SK-N-SH (cell line): ENCODE results near the gene SCAPER. TPM values are rescaled to one million over a fixed set of nuclear protein-coding genes. Genes with fewer than 3 reads are reported as not detected.

Experiments used
- CTCF ChIA-PET: fragments of 300-600, 350-600 bp; formaldehyde crosslinking; extraction: SDS; loops from one replicate; lab custom pipeline; 2021; lab: Yijun Ruan, JAX
- POLR2A ChIA-PET: fragments of 350-600 bp; sonication (Branson Sonifier 250); formaldehyde crosslinking; extraction: SDS; loops from one replicate; lab custom pipeline; 2020; ENCODE audit warnings: antibody characterized with exemption, inconsistent platforms; lab: Yijun Ruan, JAX
- DNase-seq: peaks from one replicate; pipeline ENCODE4 v3.0.0; 2012
- H2AFZ ChIP-seq: fragments of 200-600 bp; sonication (generic); 2 replicates; pipeline ENCODE4 v1.8.1; 2016; ENCODE audit warnings: antibody characterized with exemption, mild to moderate bottlenecking, low read depth
- H3F3A ChIP-seq: fragments of 200-600 bp; sonication (generic); replicated peaks from 2 replicates; pipeline ENCODE3; 2016; ENCODE audit warnings: antibody characterized with exemption, mild to moderate bottlenecking; ENCODE audit not compliant: insufficient read depth
- H3K27ac ChIP-seq, 2 experiments: fragments of 200-500 bp in 1 of 2; fragments of 200-600 bp in 1 of 2; sonication (Bioruptor generic) in 1 of 2; sonication (generic), shearing (Covaris generic) in 1 of 2; 2 replicates each; pipeline versions ENCODE4 v1.5.1 to v1.6.1; 2014 to 2016; ENCODE audit warnings: low read depth in 2 of 2, inconsistent platforms in 1 of 2, low read length in 1 of 2, mild to moderate bottlenecking in 1 of 2, mixed read lengths in 1 of 2
- H3K27me3 ChIP-seq: fragments of 200-600 bp; sonication (generic), shearing (Covaris generic); 2 replicates; pipeline ENCODE4 v1.6.1; 2016; ENCODE audit warnings: mixed run types; ENCODE audit not compliant: insufficient read depth
- H3K36me3 ChIP-seq, 2 experiments: fragments of 200-500 bp in 1 of 2; fragments of 200-600 bp in 1 of 2; sonication (Bioruptor generic) in 1 of 2; sonication (generic) in 1 of 2; replicated peaks in 1 of 2; 2 replicates each; pipeline versions ENCODE3 to v1.5.1; 2014 to 2016; ENCODE audit warnings: low read length in 1 of 2, mild to moderate bottlenecking in 1 of 2; ENCODE audit not compliant: insufficient read depth in 2 of 2, control insufficient read depth in 1 of 2
- H3K4me1 ChIP-seq, 2 experiments: fragments of 200-500 bp in 1 of 2; fragments of 200-600 bp in 1 of 2; sonication (Bioruptor generic) in 1 of 2; sonication (generic), shearing (Covaris generic) in 1 of 2; 2 replicates each; pipeline versions ENCODE4 v1.5.1 to v1.6.1; 2014 to 2016; ENCODE audit warnings: low read depth in 1 of 2, low read length in 1 of 2, mixed run types in 1 of 2; ENCODE audit not compliant: insufficient read depth in 2 of 2, control insufficient read depth in 1 of 2
- H3K4me2 ChIP-seq: fragments of 200-600 bp; sonication (generic), shearing (Covaris generic); 2 replicates; pipeline ENCODE4 v1.6.1; 2017; ENCODE audit warnings: mixed run types
- H3K4me3 ChIP-seq, 2 experiments: fragments of 200-500 bp in 1 of 2; fragments of 200-600 bp in 1 of 2; sonication (Bioruptor generic) in 1 of 2; sonication (generic), shearing (Covaris generic) in 1 of 2; 2 replicates each; pipeline versions ENCODE4 v1.5.1 to v1.8.1; 2014 to 2016; ENCODE audit warnings: low read depth in 2 of 2, inconsistent platforms in 1 of 2, low read length in 1 of 2, mild to moderate bottlenecking in 1 of 2, mixed read lengths in 1 of 2, moderate library complexity in 1 of 2
- H3K79me2 ChIP-seq: fragments of 200-600 bp; sonication (generic); 2 replicates; pipeline ENCODE4 v1.8.1; 2017; ENCODE audit warnings: mild to moderate bottlenecking; ENCODE audit not compliant: insufficient read depth
- H3K9ac ChIP-seq: fragments of 200-600 bp; sonication (generic); 2 replicates; pipeline ENCODE4 v1.6.1; 2017; ENCODE audit warnings: mixed run types
- H3K9me2 ChIP-seq: fragments of 200-600 bp; sonication (generic); 2 replicates; pipeline ENCODE4 v1.6.1; 2017; ENCODE audit warnings: mixed run types
- H3K9me3 ChIP-seq: fragments of 200-600 bp; sonication (generic); 2 replicates; pipeline ENCODE4 v1.6.1; 2017; ENCODE audit warnings: mixed run types, mild to moderate bottlenecking, moderate library complexity
- H4K20me1 ChIP-seq: fragments of 200-600 bp; sonication (generic); 2 replicates; pipeline ENCODE4 v1.6.1; 2017; ENCODE audit warnings: mild to moderate bottlenecking, mixed run types; ENCODE audit not compliant: insufficient read depth
- CTCF ChIP-seq: fragments of 200-600 bp; sonication (generic); IDR thresholded peaks from 2 replicates; pipeline ENCODE4 v1.6.1; 2017; ENCODE audit warnings: antibody characterized with exemption, mild to moderate bottlenecking, moderate library complexity
- EP300 ChIP-seq, 2 experiments: IDR thresholded peaks; 2 replicates each; pipeline versions ENCODE4 v1.4.0 to v1.6.1; 2012; ENCODE audit warnings: borderline replicate concordance in 1 of 2, low read depth in 1 of 2, low read length in 1 of 2
- EZH2phosphoT487 ChIP-seq: fragments of 200-600 bp; sonication (generic); IDR thresholded peaks from 2 replicates; pipeline ENCODE4 v1.6.1; 2017; ENCODE audit warnings: low read depth, mixed run types, mild to moderate bottlenecking, antibody characterized with exemption, moderate library complexity, borderline replicate concordance
- FOSL2 ChIP-seq: IDR thresholded peaks from 2 replicates; pipeline ENCODE4 v1.4.0; 2012; ENCODE audit warnings: low read depth, mild to moderate bottlenecking, moderate library complexity, borderline replicate concordance
- FOXM1 ChIP-seq: IDR thresholded peaks from 2 replicates; pipeline ENCODE4 v1.4.0; 2012; ENCODE audit warnings: low read depth, mild to moderate bottlenecking
- MAX ChIP-seq: IDR thresholded peaks from 2 replicates; pipeline ENCODE4 v1.4.0; 2012; ENCODE audit warnings: low read depth
- NFIC ChIP-seq: IDR thresholded peaks from 2 replicates; pipeline ENCODE4 v1.4.0; 2012; ENCODE audit warnings: borderline replicate concordance
- NRF1 ChIP-seq: IDR thresholded peaks from 2 replicates; pipeline ENCODE4 v1.6.1; 2012; ENCODE audit warnings: low read depth, mild to moderate bottlenecking, low read length
- POLR2AphosphoS5 ChIP-seq: IDR thresholded peaks from 2 replicates; pipeline ENCODE4 v1.6.1; 2012; ENCODE audit warnings: low read depth, low read length
- RCOR1 ChIP-seq: fragments of 150-350 bp; IDR thresholded peaks from 2 replicates; pipeline ENCODE4 v1.6.1; 2017; ENCODE audit warnings: antibody characterized with exemption, low read length
- REST ChIP-seq: IDR thresholded peaks from 2 replicates; pipeline ENCODE4 v1.6.1; 2012; ENCODE audit warnings: mild to moderate bottlenecking, low read depth, low read length, moderate library complexity
- RFX5 ChIP-seq: IDR thresholded peaks from 2 replicates; pipeline ENCODE4 v1.6.1; 2012; ENCODE audit warnings: mild to moderate bottlenecking, improper control_type of control experiment, low read length
- SIN3A ChIP-seq: IDR thresholded peaks from 2 replicates; pipeline ENCODE4 v1.6.1; 2012; ENCODE audit warnings: low read depth, mild to moderate bottlenecking, low read length, moderate library complexity, borderline replicate concordance
- SMC3 ChIP-seq: IDR thresholded peaks from 2 replicates; pipeline ENCODE4 v1.6.1; 2012; ENCODE audit warnings: low read depth, low read length, improper control_type of control experiment
- TCF12 ChIP-seq: IDR thresholded peaks from 2 replicates; pipeline ENCODE4 v1.4.0; 2012
- TEAD4 ChIP-seq: IDR thresholded peaks from 2 replicates; pipeline ENCODE4 v1.4.0; 2012; ENCODE audit warnings: mild to moderate bottlenecking, borderline replicate concordance; ENCODE audit not compliant: insufficient read depth
- WGBS: methylation state at CpG from one replicate; pipeline ENCODE4 v1.1.6; 2017; ENCODE audit warnings: low lambda C conversion rate; 5-methylcytosine and 5-hydroxymethylcytosine counted together
- polyA plus RNA-seq, 3 experiments: library from polyadenylated mRNA; depleted of rRNA; stranded (reverse); fragments of >200 nt; gene quantifications; 2 replicates each; pipeline ENCODE4 v1.2.3, GENCODE V29; 2012

Gene SCAPER
- polyA plus RNA-seq, 1 of the 3 experiments (the other 2 are of a cell fraction), result 1.8 TPM

GRCh38 chr15:76358453-76358852, 546.7 kb downstream of the SCAPER start:
- H3K27me3 ChIP-seq, result no peaks in the 10 kb centered on the region
- ChIA-PET POLR2A (no interaction called here), CTCF (no interaction called here)
- no peak for DNase-seq
- no peaks in the 10 kb centered on the region for H3K9me3 ChIP-seq
- no peaks in the 10 kb centered on the region for H4K20me1 ChIP-seq
- H3K4me1 ChIP-seq, result no peaks in the 10 kb centered on the region
- no peak overlapping the region for H3K27ac ChIP-seq
- TF ChIP-seq NFIC (no peak), RFX5 (no peak), EZH2phosphoT487 (no peak), SIN3A (no peak), NRF1 (no peak), EP300 (IDR thresholded peaks at IDR 0.05; ENCODE audit: borderline replicate concordance in 1 of 2, low read depth in 1 of 2, low read length in 1 of 2) (no peak), CTCF (no peak), TEAD4 (no peak), RCOR1 (no peak), FOXM1 (no peak), REST (no peak), TCF12 (no peak), FOSL2 (no peak), MAX (no peak), POLR2AphosphoS5 (no peak), SMC3 (no peak)
- no peak overlapping the region for H3K9ac ChIP-seq
- no peaks in the 10 kb centered on the region for H3K9me2 ChIP-seq
- no peak overlapping the region for H3K4me3 ChIP-seq
- WGBS, result 88% methylated on average over 2 of the region's 3 CpGs
- no peaks in the 10 kb centered on the region for H3K79me2 ChIP-seq
- no peak overlapping the region for H3K4me2 ChIP-seq
- no peak overlapping the region for H2AFZ ChIP-seq
- no peaks in the 10 kb centered on the region for H3F3A ChIP-seq
- no peaks in the 10 kb centered on the region for H3K36me3 ChIP-seq
